Activated naive CD4-positive, alpha-beta T cell treated with anti-CD3 and anti-CD28 coated beads, Interleukin-2, amount 10 ng/mL, durations not matched to agents 7 days and 5 days (primary cell): Measurements from ENCODE around the gene ABCC8.
A peak's percentile ranks its signal among the peaks of the same experiment; 100 is the strongest.

Experiments used
- CTCF ChIA-PET: fragments of 350-600 bp; sonication (Branson Sonifier 250); formaldehyde crosslinking; loops from one replicate; lab custom pipeline; 2021; ENCODE audit warnings: antibody characterized with exemption; lab: Charles Lee
- DNase-seq: peaks from one replicate; pipeline ENCODE4 v3.0.0-alpha.2; 2020
- H3K27ac Mint-ChIP-seq: one replicate; pipeline ENCODE4 v1.8.0; 2021; ENCODE audit warnings: mild to moderate bottlenecking, moderate library complexity, mixed read lengths
- H3K27me3 Mint-ChIP-seq: one replicate; pipeline ENCODE4 v1.8.0; 2021; ENCODE audit warnings: mild to moderate bottlenecking, mixed read lengths
- H3K36me3 Mint-ChIP-seq: one replicate; pipeline ENCODE4 v1.8.0; 2021; ENCODE audit warnings: mixed read lengths
- H3K4me1 Mint-ChIP-seq: one replicate; pipeline ENCODE4 v1.8.0; 2021; ENCODE audit warnings: mixed read lengths
- H3K4me3 Mint-ChIP-seq: one replicate; pipeline ENCODE4 v1.8.0; 2021; ENCODE audit warnings: mild to moderate bottlenecking, moderate library complexity, mixed read lengths
- H3K9me3 Mint-ChIP-seq: one replicate; pipeline ENCODE4 v1.8.0; 2021; ENCODE audit warnings: mixed read lengths

Gene ABCC8

GRCh38 chr11:17475666-17476316, 854 bp downstream of the ABCC8 start:
- H3K36me3 Mint-ChIP-seq: no peaks in the 10 kb centered on the region
- CTCF ChIA-PET: interaction anchor here (1.0 kb wide), 1 partner anchor 28 kb away, joined by 3 read pairs; no protein-coding TSS in a partner anchor
- H3K9me3 Mint-ChIP-seq: no peaks in the 10 kb centered on the region
- peaks cover 12% of the 10 kb centered on the region for H3K4me1 Mint-ChIP-seq
- H3K27ac Mint-ChIP-seq: no peak overlapping the region
- H3K27me3 Mint-ChIP-seq: peaks cover 94% of the 10 kb centered on the region
- no peak overlapping the region for H3K4me3 Mint-ChIP-seq
- no peak for DNase-seq

DNA sequence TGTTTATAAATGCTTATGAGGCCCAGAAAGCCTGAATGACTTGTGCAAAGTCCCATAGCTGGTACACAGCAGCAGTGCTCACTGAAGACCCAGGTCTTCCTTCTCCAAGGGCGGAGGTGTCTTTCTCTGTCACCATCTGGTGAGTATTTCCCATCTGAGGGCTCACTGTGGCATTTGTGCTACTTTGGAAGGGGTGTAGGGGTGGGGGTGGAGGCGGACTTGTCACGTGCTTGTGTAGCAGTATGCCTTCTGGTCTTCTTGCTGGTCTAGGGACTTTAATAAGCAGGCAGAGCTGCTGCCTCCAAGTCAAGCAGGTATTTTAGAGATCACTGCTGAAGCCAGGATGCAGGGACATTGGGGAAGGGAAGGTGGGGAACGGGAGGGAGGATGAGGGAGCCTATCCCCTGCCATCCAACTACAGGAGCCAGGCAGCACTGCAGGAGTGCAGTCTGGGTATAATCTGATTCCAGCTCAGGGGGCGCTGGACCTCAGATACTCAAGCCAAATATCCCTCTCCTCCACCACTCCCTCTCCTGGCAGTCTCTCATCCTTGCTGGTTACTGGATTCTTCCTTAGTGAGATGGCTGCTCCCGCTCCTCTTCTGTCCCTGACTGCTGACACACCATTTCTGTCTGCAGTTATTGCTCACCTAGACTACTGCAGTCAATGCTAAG, 3.4 kb downstream of the ABCC8 start:
- no peak for DNase-seq
- Mint-ChIP-seq H3K27ac (no peak overlapping the region), H3K4me1 (peaks cover 6% of the 10 kb centered on the region), H3K4me3 (no peak overlapping the region), H3K36me3 (no peaks in the 10 kb centered on the region), H3K9me3 (no peaks in the 10 kb centered on the region), H3K27me3 (peaks cover 71% of the 10 kb centered on the region)
- CTCF ChIA-PET: no interaction called here

GRCh38 chr11:17472467-17472866, 4.2 kb downstream of the ABCC8 start:
- Mint-ChIP-seq H3K27ac (no peak overlapping the region), H3K4me1 (peaks cover 5% of the 10 kb centered on the region), H3K9me3 (no peaks in the 10 kb centered on the region), H3K4me3 (no peak overlapping the region), H3K27me3 (peaks cover 71% of the 10 kb centered on the region), H3K36me3 (no peaks in the 10 kb centered on the region)
- CTCF ChIA-PET: no interaction called here
- DNase-seq: no peak

- Mint-ChIP-seq H3K4me3 (no peak overlapping the region), H3K9me3 (no peaks in the 10 kb centered on the region), H3K4me1 (peaks cover 5% of the 10 kb centered on the region), H3K36me3 (no peaks in the 10 kb centered on the region), H3K27ac (no peak overlapping the region), H3K27me3 (peaks cover 67% of the 10 kb centered on the region)
- CTCF ChIA-PET: interaction anchor here (1.0 kb wide), 1 partner anchor 87 kb away, joined by 3 read pairs; no protein-coding TSS in a partner anchor
- no peak for DNase-seq
Measured at GRCh38 chr11:17471501-17471900, 5.1 kb downstream of the ABCC8 start.

DNA sequence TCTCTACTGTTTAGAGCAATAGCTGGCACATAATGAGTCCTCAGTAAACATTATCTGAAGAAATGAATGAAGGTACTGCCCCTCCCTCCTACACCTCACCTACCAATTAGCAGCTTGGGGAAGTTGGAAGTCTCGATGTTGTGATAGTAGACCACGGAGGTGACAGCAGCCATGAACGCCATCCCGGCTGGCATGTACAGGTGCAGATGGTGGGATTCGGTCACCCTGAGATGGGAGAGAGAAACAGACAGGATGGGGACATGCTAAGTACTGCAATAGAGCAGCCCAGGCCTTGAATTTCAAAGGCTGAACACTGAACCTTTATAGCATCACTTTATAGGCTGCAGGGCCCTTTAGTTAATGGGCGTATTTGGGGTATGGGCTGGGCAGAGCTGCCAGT, 6.6 kb downstream of the ABCC8 start:
- no peak overlapping the region for H3K4me3 Mint-ChIP-seq
- H3K9me3 Mint-ChIP-seq: no peaks in the 10 kb centered on the region
- H3K27me3 Mint-ChIP-seq: peaks cover 60% of the 10 kb centered on the region
- H3K36me3 Mint-ChIP-seq: no peaks in the 10 kb centered on the region
- CTCF ChIA-PET: no interaction called here
- H3K27ac Mint-ChIP-seq: no peak overlapping the region
- no peak for DNase-seq
- no peaks in the 10 kb centered on the region for H3K4me1 Mint-ChIP-seq

DNA sequence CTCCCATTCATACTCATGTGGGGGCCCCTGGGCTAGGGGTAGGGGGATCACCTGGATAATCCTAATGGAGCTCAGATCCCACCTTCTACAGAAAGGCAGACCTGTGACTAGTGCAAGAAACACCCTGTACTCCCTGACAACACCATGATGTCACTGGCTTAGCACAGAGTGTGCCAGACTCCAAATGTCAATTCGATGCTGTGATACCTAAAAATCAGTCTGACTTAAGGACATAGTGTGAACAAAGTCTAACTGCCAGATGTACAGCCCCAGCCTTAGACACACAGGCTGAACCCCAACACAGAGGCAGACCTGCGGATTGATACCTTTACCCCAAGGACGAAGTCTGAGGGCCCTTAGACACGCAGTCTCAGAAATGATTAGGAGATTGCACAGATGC, 8.5 kb downstream of the ABCC8 start:
- no peaks in the 10 kb centered on the region for H3K36me3 Mint-ChIP-seq
- H3K4me3 Mint-ChIP-seq: no peak overlapping the region
- DNase-seq: no peak
- no peak overlapping the region for H3K27ac Mint-ChIP-seq
- H3K4me1 Mint-ChIP-seq: no peaks in the 10 kb centered on the region
- CTCF ChIA-PET: no interaction called here
- H3K27me3 Mint-ChIP-seq: peaks cover 50% of the 10 kb centered on the region
- H3K9me3 Mint-ChIP-seq: no peaks in the 10 kb centered on the region

DNA sequence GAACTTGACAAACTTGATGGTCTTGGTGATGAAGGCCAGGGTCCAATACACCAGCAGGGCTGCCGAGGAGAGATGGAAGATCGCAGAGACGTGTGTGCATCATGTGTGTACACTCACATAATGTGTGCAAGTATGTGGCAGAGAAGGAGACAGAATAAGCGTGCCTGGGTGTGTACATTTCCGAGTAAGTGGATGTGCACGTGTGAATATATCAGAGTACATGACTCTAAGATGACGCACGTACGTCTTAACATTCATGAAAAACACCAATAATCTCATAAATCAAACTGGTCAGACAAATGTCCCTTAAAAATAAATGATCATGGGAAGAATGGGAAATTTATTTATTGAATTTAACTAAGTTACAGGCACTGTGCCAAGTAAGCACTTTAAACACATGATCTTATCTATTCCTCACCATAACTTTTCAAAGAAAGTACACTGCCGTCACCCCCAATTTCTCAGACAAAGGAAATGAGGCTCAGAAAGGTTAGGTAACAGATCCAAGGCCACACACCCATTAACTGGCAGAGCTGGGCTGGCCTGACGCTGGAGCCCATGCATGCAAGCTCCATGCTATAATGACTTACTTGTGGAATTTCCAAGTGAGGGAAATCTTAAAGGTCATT, 13.0 kb downstream of the ABCC8 start:
- Mint-ChIP-seq H3K27me3 (peaks cover 37% of the 10 kb centered on the region), H3K36me3 (no peaks in the 10 kb centered on the region), H3K4me3 (no peak overlapping the region), H3K27ac (no peak overlapping the region), H3K9me3 (no peaks in the 10 kb centered on the region), H3K4me1 (no peaks in the 10 kb centered on the region)
- DNase-seq: no peak
- CTCF ChIA-PET: no interaction called here

DNA sequence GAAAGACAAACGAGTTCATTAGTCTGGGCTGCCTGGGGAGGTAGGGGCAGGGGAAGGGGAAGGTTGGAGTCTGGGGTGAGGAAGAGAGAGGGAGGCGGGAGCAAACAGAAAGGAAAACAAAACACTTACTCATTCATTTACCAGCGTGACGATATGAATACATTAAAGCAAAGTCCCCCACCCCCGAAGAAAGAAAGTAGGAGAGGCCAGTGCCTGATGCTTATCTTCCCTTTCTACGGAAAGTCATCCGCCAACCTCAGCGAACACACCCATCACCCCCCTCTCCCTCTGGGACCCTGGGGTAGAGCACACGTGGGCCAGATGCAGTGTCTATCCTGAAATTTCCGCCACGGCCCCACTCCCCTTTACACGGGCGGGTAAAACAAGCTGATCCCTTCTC, 13.7 kb downstream of the ABCC8 start:
- no peaks in the 10 kb centered on the region for H3K36me3 Mint-ChIP-seq
- no peak overlapping the region for H3K4me3 Mint-ChIP-seq
- no peaks in the 10 kb centered on the region for H3K9me3 Mint-ChIP-seq
- no peaks in the 10 kb centered on the region for H3K4me1 Mint-ChIP-seq
- no peak overlapping the region for H3K27ac Mint-ChIP-seq
- peaks cover 35% of the 10 kb centered on the region for H3K27me3 Mint-ChIP-seq
- no peak for DNase-seq
- CTCF ChIA-PET: no interaction called here

- CTCF ChIA-PET: no interaction called here
- Mint-ChIP-seq H3K27ac (no peak overlapping the region), H3K36me3 (no peaks in the 10 kb centered on the region), H3K4me3 (no peak overlapping the region), H3K4me1 (no peaks in the 10 kb centered on the region), H3K27me3 (peaks cover 37% of the 10 kb centered on the region), H3K9me3 (no peaks in the 10 kb centered on the region)
- no peak for DNase-seq
Measured at GRCh38 chr11:17460406-17460805, 16.2 kb downstream of the ABCC8 start.

DNA sequence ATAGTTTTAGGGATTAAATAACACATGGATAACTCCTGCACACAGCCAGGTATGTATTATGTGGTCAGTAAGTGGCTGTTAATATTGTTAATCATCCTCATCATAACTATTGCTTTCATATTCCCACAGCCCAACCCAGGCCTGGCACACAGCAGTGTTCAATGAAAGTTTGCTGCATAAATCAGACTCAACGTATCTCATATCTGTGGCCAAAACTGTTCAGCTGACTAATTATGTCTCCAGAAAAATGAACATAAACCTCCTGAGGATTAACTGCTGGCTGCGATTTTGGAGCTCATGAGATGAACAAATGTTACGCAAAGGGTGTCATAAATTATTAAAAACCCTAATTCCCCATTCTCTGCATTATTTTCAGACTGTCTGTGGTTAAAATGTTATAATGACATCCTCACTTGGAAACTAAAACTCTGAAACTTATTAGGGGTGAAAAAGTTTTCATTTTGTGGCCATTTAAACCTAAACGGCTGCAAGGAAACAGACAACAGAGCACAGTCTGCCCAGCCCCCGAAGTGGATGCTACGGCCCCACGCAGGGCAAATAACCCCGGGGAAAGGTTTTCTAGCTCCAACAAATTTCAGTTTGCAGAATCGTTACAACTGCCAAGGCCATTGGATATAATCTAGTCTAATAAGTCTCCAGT, 17.3 kb downstream of the ABCC8 start:
- Mint-ChIP-seq H3K27me3 (peaks cover 29% of the 10 kb centered on the region), H3K4me1 (no peaks in the 10 kb centered on the region), H3K4me3 (no peak overlapping the region), H3K27ac (no peak overlapping the region), H3K36me3 (no peaks in the 10 kb centered on the region), H3K9me3 (no peaks in the 10 kb centered on the region)
- CTCF ChIA-PET: interaction anchor here (1.1 kb wide), 1 partner anchor 68 kb away, joined by 3 read pairs; no protein-coding TSS in a partner anchor
- DNase-seq: no peak

- H3K4me3 Mint-ChIP-seq: no peak overlapping the region
- H3K27me3 Mint-ChIP-seq: peaks cover 32% of the 10 kb centered on the region
- DNase-seq: no peak
- no peaks in the 10 kb centered on the region for H3K9me3 Mint-ChIP-seq
- no peaks in the 10 kb centered on the region for H3K4me1 Mint-ChIP-seq
- H3K36me3 Mint-ChIP-seq: no peaks in the 10 kb centered on the region
- CTCF ChIA-PET: no interaction called here
- H3K27ac Mint-ChIP-seq: no peak overlapping the region
Measured at GRCh38 chr11:17458268-17458667, 18.4 kb downstream of the ABCC8 start.

DNA sequence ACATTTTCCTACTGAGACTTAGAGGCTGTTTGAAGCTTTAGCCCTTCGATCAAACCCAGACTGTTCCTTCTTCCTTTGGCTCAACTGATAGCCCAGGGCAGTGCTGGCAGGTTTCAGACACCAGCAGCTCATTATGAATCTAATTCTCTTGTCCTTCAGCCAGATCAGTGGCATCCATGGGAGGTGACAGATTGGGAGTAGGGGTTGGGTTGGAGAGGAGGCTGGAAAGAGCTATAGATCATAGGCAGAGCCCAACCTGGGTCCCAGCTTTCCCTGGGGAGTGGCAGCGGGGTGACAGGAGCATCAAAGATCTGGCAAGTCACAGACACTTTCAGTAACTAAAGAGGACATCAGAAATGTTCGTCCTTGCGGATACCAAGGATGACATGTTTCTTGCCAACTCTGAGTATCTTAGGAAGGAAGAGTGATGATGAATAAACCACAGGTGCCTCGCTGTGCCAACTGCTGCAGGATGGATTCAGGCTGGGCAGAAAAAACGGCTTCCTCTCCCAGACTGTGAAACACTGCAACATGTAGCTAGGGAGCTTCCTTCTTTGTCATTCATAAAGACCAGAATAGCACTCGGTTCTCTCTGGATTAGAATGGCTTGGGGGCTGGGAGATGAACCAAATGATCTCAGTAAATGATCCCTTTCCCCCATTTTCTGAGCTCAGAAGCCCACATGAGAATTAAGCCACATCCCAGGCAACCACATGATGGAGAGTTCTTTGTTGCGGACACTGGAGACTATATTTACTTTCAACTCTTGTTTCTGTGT, 19.1 kb downstream of the ABCC8 start:
- Mint-ChIP-seq H3K36me3 (no peaks in the 10 kb centered on the region), H3K27me3 (peaks cover 32% of the 10 kb centered on the region), H3K4me3 (no peak overlapping the region), H3K4me1 (no peaks in the 10 kb centered on the region), H3K27ac (peak overlapping the region; percentile 9), H3K9me3 (no peaks in the 10 kb centered on the region)
- DNase-seq: no peak
- CTCF ChIA-PET: no interaction called here

- Mint-ChIP-seq H3K4me3 (no peak overlapping the region), H3K9me3 (no peaks in the 10 kb centered on the region), H3K4me1 (no peaks in the 10 kb centered on the region), H3K27me3 (peaks cover 53% of the 10 kb centered on the region), H3K27ac (no peak overlapping the region), H3K36me3 (no peaks in the 10 kb centered on the region)
- DNase-seq: no peak
- CTCF ChIA-PET: interaction anchor here (0.7 kb wide), 1 partner anchor 268 kb away, joined by 3 read pairs; no protein-coding TSS in a partner anchor
Measured at GRCh38 chr11:17452668-17453067, 24.0 kb downstream of the ABCC8 start.

- CTCF ChIA-PET: interaction anchor here (0.5 to 2.0 kb wide), 2 partner anchors 65 kb away, joined by 3 to 6 read pairs; no protein-coding TSS in a partner anchor
- Mint-ChIP-seq H3K36me3 (no peaks in the 10 kb centered on the region), H3K27me3 (peaks cover 52% of the 10 kb centered on the region), H3K9me3 (no peaks in the 10 kb centered on the region), H3K4me1 (no peaks in the 10 kb centered on the region), H3K4me3 (no peak overlapping the region), H3K27ac (no peak overlapping the region)
- no peak for DNase-seq
Measured at GRCh38 chr11:17449158-17449557, 27.5 kb downstream of the ABCC8 start.
